Upper lobe of right lung (tissue), 1 donor: Measurements from ENCODE around the gene NTHL1. TPM values are rescaled to one million over a fixed set of nuclear protein-coding genes. Genes with fewer than 3 reads are reported as not detected.
A peak's percentile ranks its signal among the peaks of the same experiment; 100 is the strongest.

ENCODE experiments used
- ATAC-seq: fragments of 200-7000 bp; cut with Tn5 transposase; one replicate; pipeline ENCODE4 v1.9.1; 2020; ENCODE audit warnings: mild to moderate bottlenecking, moderate library complexity
- DNase-seq: peaks from one replicate; pipeline ENCODE4 v3.0.0-alpha.2; 2020
- H3K27ac ChIP-seq: fragments of 200-600 bp; one replicate; pipeline ENCODE4 v1.8.0; 2022
- H3K27me3 ChIP-seq: fragments of 200-600 bp; one replicate; pipeline ENCODE4 v1.8.0; 2022; ENCODE audit warnings: mild to moderate bottlenecking
- H3K36me3 ChIP-seq: fragments of 200-600 bp; one replicate; pipeline ENCODE4 v1.8.0; 2022
- H3K4me1 ChIP-seq: fragments of 200-600 bp; one replicate; pipeline ENCODE4 v1.8.0; 2022
- H3K4me3 ChIP-seq: fragments of 200-600 bp; one replicate; pipeline ENCODE4 v1.8.0; 2022; ENCODE audit warnings: mild to moderate bottlenecking
- H3K9me3 ChIP-seq: fragments of 200-600 bp; one replicate; pipeline ENCODE4 v1.8.0; 2022
- CTCF ChIP-seq: fragments of 200-600 bp; IDR thresholded peaks from one replicate; pipeline ENCODE4 v1.8.0; 2022; ENCODE audit warnings: antibody characterized with exemption
- intact Hi-C: fragments of 100-400 bp; cut with DNase I; formaldehyde crosslinking; loops from one replicate; pipeline ENCODE4 v1.11.0; 2022
- total RNA-seq: library from RNA; stranded (reverse); fragmentation: NEBNext Ultra II Directional; extraction: Animal tissue kit (Norgen Biotek cat#: 25700); gene quantifications from one replicate; pipeline ENCODE4 v1.2.1, GENCODE V29; 2021
- donor health status: DM: no; HTN: yes; CAD: no; lungs with severe emphysema.

The NTHL1 gene
- total RNA-seq, 1 donor from 2014 or later: 26.4 TPM

DNA sequence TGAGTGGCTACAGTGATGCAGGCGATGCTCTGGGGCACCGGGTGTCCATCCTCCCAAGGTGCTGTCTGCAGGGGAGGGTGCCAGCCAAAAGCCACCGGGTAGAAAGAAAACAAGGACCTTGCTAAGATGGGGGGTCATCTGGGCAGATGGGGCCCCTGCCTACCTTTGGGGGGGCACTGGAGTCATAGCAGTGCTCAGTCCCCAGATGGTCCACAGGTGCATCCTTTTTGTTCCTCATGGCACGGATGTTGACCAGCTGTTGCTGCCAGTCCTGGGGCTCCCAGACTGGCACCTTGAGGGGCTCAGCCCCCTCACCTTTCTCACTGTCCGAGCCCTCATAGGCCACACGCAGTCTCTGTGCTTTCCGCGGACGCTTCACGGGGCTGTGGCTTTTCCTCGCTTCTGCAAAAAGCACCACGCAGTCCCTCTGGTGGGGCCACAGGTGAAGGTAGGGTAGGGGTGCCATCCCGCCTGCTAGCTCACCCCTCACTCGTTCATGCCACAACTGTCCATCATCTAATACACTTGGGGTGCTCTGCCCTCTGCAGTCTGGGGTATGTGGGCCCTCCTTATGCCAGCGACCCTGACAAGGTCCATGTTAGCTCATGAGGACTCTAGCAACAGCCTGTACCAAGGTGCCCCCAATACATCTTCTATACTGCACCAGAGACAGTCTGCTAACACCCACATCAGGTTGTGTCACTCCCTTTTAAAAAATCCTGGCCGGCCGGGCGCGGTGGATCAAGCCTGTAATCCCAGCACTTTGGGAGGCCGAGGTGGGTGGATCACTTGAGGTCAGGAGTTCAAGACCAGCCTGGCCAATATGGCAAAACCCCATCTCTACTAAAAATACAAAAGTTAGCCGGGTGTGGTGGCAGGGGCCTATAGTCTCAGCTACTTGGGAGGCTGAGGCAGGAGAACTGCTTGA, 1.4 kb downstream of the NTHL1 start:
- ATAC-seq: no peak
- H3K27ac ChIP-seq: peak overlapping the region; percentile 81
- peaks cover 64% of the 10 kb centered on the region for H3K4me1 ChIP-seq
- intact Hi-C loops: no loop called here
- H3K36me3 ChIP-seq: peaks cover 7% of the 10 kb centered on the region
- TF ChIP-seq CTCF: no peak
- no peak overlapping the region for H3K4me3 ChIP-seq
- no peaks in the 10 kb centered on the region for H3K27me3 ChIP-seq
- DNase-seq: no peak
- no peaks in the 10 kb centered on the region for H3K9me3 ChIP-seq

- TF ChIP-seq CTCF: no peak
- H3K4me1 ChIP-seq: peaks cover 81% of the 10 kb centered on the region
Observed at GRCh38 chr16:2044541-2044940, 3.1 kb downstream of the NTHL1 start.

GRCh38 chr16:2043667-2044451, 3.8 kb downstream of the NTHL1 start:
- no peaks in the 10 kb centered on the region for H3K27me3 ChIP-seq
- H3K27ac ChIP-seq: peak overlapping the region; percentile 59
- no peak overlapping the region for H3K4me3 ChIP-seq
- ATAC-seq (peak; percentile 12), DNase-seq (peak; percentile 89)
- no peak for TF ChIP-seq CTCF
- peaks cover 84% of the 10 kb centered on the region for H3K4me1 ChIP-seq
- H3K36me3 ChIP-seq: no peaks in the 10 kb centered on the region
- intact Hi-C loops: no loop called here
- no peaks in the 10 kb centered on the region for H3K9me3 ChIP-seq

More at GRCh38 chr16:2044541-2044940, 3.1 kb downstream of the NTHL1 start:
- DNase-seq (no peak), ATAC-seq (no peak)
- intact Hi-C loops: no loop called here
- Histone ChIP-seq H3K27me3 (no peaks in the 10 kb centered on the region), H3K4me3 (no peak overlapping the region), H3K36me3 (no peaks in the 10 kb centered on the region), H3K9me3 (no peaks in the 10 kb centered on the region), H3K27ac (peak overlapping the region; percentile 59)

- DNase-seq (peak; percentile 86), ATAC-seq (peak; percentile 2)
- Histone ChIP-seq H3K27me3 (no peaks in the 10 kb centered on the region), H3K4me1 (peaks cover 86% of the 10 kb centered on the region), H3K27ac (peak overlapping the region; percentile 59), H3K36me3 (no peaks in the 10 kb centered on the region), H3K9me3 (no peaks in the 10 kb centered on the region), H3K4me3 (no peak overlapping the region)
- no peak for TF ChIP-seq CTCF
- intact Hi-C loops: no loop called here
Observed at GRCh38 chr16:2042986-2043666, 4.5 kb downstream of the NTHL1 start.

GRCh38 chr16:2042171-2042985, 5.3 kb downstream of the NTHL1 start:
- intact Hi-C loops: no loop called here
- Histone ChIP-seq H3K27ac (peak overlapping the region; percentile 94), H3K9me3 (no peaks in the 10 kb centered on the region), H3K4me1 (peaks cover 93% of the 10 kb centered on the region), H3K36me3 (peaks cover 6% of the 10 kb centered on the region), H3K27me3 (no peaks in the 10 kb centered on the region), H3K4me3 (no peak overlapping the region)
- DNase-seq: peak; percentile 93
- ATAC-seq: peak; percentile 74
- TF ChIP-seq CTCF: no peak
